Measurements from ENCODE around the gene ACOT8.
A peak's percentile ranks its signal among the peaks of the same experiment; 100 is the strongest.

ACOT8 gene

DNA sequence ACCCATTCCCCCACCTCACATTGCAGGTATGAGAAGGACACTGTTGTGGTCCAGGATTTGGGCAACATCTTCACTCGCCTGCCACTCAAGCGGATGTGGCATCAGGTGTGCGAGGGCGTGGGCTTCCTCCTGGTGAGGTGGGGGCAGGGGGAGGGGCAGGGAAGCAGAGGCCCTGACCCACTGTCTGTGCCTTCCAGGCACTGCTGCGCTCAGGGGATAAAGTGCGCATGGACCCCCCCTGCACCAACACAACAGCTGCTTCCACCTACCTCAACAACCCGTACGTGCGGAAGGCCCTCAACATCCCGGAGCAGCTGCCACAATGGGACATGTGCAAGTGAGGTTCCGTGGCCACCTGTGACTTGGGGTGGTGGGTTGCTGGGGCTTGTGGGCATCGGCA is 37.6 kb upstream of the ACOT8 start:
- TF ChIP-seq, protein P1, sequence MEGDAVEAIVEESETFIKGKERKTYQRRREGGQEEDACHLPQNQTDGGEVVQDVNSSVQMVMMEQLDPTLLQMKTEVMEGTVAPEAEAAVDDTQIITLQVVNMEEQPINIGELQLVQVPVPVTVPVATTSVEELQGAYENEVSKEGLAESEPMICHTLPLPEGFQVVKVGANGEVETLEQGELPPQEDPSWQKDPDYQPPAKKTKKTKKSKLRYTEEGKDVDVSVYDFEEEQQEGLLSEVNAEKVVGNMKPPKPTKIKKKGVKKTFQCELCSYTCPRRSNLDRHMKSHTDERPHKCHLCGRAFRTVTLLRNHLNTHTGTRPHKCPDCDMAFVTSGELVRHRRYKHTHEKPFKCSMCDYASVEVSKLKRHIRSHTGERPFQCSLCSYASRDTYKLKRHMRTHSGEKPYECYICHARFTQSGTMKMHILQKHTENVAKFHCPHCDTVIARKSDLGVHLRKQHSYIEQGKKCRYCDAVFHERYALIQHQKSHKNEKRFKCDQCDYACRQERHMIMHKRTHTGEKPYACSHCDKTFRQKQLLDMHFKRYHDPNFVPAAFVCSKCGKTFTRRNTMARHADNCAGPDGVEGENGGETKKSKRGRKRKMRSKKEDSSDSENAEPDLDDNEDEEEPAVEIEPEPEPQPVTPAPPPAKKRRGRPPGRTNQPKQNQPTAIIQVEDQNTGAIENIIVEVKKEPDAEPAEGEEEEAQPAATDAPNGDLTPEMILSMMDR (IDR thresholded peaks at IDR 0.05; ENCODE audit: low read depth, low read length) = no peak
- TF ChIP-seq POLR2A (IDR thresholded peaks at IDR 0.05; ENCODE audit: extremely low read depth, insufficient read length) (peak; percentile 14), MYC (IDR thresholded peaks at IDR 0.05; ENCODE audit: low read depth, low read length) (no peak)
- TF ChIP-seq, protein P2, sequence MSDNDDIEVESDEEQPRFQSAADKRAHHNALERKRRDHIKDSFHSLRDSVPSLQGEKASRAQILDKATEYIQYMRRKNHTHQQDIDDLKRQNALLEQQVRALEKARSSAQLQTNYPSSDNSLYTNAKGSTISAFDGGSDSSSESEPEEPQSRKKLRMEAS (IDR thresholded peaks at IDR 0.05; ENCODE audit: low read depth, low read length) = no peak
- no peak for DNase-seq (ENCODE audit: low read depth)

DNA sequence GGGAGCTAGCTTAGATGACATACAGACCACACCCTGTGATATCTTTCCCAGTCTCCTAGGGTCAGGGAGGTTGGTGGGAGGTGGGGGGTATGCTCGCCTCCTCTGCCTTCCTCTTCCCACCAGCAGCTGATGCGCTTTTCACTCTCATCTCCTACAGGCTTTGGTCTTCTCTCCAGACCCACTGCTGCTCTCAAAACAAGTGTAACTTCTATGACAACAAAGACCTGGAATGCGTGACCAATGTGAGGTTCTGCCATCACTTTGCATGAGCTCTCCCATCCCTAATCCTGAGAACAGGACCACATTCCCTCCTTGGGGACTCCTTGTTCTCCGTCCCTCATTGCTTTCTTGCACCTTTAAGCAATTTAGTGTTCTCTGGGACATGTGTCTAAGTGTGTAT is 36.6 kb upstream of the ACOT8 start:
- TF ChIP-seq, protein P2 (IDR thresholded peaks at IDR 0.05; ENCODE audit: low read depth, low read length) = no peak
- TF ChIP-seq POLR2A (IDR thresholded peaks at IDR 0.05; ENCODE audit: extremely low read depth, insufficient read length) (no peak), MYC (IDR thresholded peaks at IDR 0.05; ENCODE audit: low read depth, low read length) (no peak)
- TF ChIP-seq, protein P1 (IDR thresholded peaks at IDR 0.05; ENCODE audit: low read depth, low read length) = no peak
- no peak overlapping the region for H3K4me3 ChIP-seq (ENCODE audit: low read depth, low read length)
- no peak for DNase-seq (ENCODE audit: low read depth)

More for the DNA sequence above, 37.6 kb upstream of the ACOT8 start:
- no peak overlapping the region for H3K4me3 ChIP-seq (ENCODE audit: low read depth, low read length)

DNA sequence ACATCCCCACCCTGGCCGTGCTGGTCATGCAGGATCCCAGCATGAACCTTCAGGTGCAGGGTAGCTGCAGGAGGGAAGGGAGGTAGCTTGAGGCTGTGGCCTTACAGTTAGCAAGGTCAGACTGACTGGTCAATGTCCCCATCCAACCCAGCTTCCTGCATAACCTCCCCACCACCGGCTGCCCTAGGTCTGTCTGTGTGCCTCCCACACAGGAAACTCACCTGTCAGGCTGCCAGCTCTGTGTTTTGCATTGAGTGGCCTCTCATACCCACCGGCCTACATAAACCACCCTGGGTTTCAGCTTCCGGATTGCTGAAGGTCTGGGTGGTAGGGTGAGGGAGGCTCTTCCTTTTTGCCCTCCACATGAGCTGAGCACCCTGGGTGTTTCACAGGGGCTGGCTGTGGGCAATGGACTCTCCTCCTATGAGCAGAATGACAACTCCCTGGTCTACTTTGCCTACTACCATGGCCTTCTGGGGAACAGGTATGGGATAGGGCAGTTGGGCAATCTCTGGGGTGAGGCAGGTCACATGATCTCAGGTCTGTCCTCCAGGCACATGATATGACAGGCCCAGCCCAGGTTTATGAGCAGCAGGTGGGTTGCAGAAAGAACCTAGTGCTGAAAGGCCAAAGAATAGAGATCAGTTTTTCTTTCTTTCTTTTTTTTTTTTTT is 35.8 kb upstream of the ACOT8 start:
- TF ChIP-seq MYC (IDR thresholded peaks at IDR 0.05; ENCODE audit: low read depth, low read length) = no peak
- no peak for TF ChIP-seq POLR2A (IDR thresholded peaks at IDR 0.05; ENCODE audit: extremely low read depth, insufficient read length)
- H3K4me3 ChIP-seq (ENCODE audit: low read depth, low read length) = peak overlapping the region; percentile 74

DNA sequence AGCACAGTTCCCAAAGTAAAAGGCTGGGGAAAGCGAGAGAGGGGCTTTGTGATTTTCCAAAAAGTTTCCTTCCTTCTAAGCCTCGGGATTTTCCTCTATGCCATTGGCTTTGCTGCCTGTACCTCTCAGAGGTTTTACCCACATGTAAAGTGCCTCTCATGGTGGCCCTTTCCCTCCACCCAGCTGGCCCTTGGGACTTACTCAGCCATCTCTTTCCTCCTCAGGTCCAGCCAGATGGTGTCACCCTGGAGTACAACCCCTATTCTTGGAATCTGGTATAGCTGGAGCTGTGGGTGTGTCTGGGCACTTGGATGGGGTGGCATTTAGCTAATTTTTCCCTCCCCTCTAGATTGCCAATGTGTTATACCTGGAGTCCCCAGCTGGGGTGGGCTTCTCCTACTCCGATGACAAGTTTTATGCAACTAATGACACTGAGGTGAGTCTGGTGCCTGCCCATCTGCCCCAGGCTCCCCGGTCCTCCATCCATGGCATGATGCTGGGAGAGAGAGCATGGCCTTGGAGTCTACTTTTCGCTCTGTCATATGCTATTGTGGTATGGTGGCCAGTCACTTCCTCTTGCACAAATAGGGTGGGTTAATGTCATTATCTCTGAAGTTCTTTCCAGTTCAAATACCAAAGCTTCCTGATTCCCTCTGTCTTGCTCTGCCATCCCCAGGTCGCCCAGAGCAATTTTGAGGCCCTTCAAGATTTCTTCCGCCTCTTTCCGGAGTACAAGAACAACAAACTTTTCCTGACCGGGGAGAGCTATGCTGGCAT is 35.0 kb upstream of the ACOT8 start:
- TF ChIP-seq, protein P2 (IDR thresholded peaks at IDR 0.05; ENCODE audit: low read depth, low read length) = no peak; the same call in 1 of the 2 replicates
- TF ChIP-seq MYC (IDR thresholded peaks at IDR 0.05; ENCODE audit: low read depth, low read length) = 0 out of 2 replicates have a peak, but pooled peaks have one; percentile 3
- TF ChIP-seq, protein P1 (IDR thresholded peaks at IDR 0.05; ENCODE audit: low read depth, low read length) = peak; percentile 23
- TF ChIP-seq POLR2A (IDR thresholded peaks at IDR 0.05; ENCODE audit: extremely low read depth, insufficient read length) = peak; percentile 10
- peak overlapping the region; percentile 74 for H3K4me3 ChIP-seq (ENCODE audit: low read depth, low read length)
- peak; percentile 72 for DNase-seq (ENCODE audit: low read depth)

More for the DNA sequence above, 35.8 kb upstream of the ACOT8 start:
- DNase-seq (ENCODE audit: low read depth) = peak; percentile 44

DNA sequence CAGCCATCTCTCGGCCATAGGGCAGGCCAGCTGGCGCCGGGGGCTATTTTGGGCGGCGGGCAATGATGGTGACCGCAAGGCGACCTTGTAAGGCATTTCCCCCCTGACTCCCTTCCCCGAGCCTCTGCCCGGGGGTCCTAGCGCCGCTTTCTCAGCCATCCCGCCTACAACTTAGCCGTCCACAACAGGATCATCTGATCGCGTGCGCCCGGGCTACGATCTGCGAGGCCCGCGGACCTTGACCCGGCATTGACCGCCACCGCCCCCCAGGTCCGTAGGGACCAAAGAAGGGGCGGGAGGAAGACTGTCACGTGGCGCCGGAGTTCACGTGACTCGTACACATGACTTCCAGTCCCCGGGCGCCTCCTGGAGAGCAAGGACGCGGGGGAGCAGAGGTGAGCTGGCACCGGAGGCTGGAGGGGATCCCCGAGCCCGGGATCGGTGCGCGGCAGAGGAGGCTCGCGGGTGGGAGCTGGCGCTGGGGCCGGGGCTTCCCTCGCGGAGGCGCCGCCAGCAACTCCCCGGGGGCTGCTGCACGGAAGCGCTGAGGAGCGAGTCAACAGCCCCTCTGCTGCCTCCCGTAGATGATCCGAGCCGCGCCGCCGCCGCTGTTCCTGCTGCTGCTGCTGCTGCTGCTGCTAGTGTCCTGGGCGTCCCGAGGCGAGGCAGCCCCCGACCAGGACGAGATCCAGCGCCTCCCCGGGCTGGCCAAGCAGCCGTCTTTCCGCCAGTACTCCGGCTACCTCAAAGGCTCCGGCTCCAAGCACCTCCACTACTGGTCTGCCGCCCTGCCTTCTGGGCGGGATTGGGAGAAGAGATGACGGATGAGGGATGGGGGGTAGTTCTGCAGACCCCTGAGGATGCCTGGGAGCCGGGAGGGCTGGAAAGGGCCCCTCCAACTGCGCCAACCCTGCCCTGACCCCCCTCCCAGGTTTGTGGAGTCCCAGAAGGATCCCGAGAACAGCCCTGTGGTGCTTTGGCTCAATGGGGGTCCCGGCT is 34.1 kb upstream of the ACOT8 start, which contains the start of the genes CTSA and NEURL2:
Gene CTSA, plus strand, starts transcription at position 351 of the 999 bp plus-strand sequence. Its CDS starts 234 bp downstream, at position 585.
Gene NEURL2, minus strand, starts transcription at position 224 of the 999 bp plus-strand sequence. Its CDS starts 217 bp downstream, at position 7.
- peak; percentile 94 for DNase-seq (ENCODE audit: low read depth)
- TF ChIP-seq POLR2A (IDR thresholded peaks at IDR 0.05; ENCODE audit: extremely low read depth, insufficient read length) (peak; percentile 51), MYC (IDR thresholded peaks at IDR 0.05; ENCODE audit: low read depth, low read length) (peak; percentile 89)
- TF ChIP-seq, protein P1 (IDR thresholded peaks at IDR 0.05; ENCODE audit: low read depth, low read length) = no peak
- TF ChIP-seq, protein P2 (IDR thresholded peaks at IDR 0.05; ENCODE audit: low read depth, low read length) = peak; percentile 99
- H3K4me3 ChIP-seq (ENCODE audit: low read depth, low read length) = peak within 1 kb of the TSS; percentile 74
